Stimulated activated CD4-positive, alpha-beta T cell treated with anti-CD3 and anti-CD28 coated beads, Interleukin-15, amount 100 ng/mL, for 1 hour (primary cell): Measurements from ENCODE around the gene NT5DC1.
A peak's percentile ranks its signal among the peaks of the same experiment; 100 is the strongest.
"Not testable (repeated sequence)": the region's sequence is repeated elsewhere in the genome, so short reads cannot be mapped to it uniquely, and the experiment has no call there.

Source experiments
- DNase-seq, 2 donors: peaks; one replicate each; pipeline ENCODE4 v3.0.0-alpha.2; 2020; ENCODE audit warnings: low read depth in 1 of 2, low spot score in 1 of 2

Gene NT5DC1

DNA sequence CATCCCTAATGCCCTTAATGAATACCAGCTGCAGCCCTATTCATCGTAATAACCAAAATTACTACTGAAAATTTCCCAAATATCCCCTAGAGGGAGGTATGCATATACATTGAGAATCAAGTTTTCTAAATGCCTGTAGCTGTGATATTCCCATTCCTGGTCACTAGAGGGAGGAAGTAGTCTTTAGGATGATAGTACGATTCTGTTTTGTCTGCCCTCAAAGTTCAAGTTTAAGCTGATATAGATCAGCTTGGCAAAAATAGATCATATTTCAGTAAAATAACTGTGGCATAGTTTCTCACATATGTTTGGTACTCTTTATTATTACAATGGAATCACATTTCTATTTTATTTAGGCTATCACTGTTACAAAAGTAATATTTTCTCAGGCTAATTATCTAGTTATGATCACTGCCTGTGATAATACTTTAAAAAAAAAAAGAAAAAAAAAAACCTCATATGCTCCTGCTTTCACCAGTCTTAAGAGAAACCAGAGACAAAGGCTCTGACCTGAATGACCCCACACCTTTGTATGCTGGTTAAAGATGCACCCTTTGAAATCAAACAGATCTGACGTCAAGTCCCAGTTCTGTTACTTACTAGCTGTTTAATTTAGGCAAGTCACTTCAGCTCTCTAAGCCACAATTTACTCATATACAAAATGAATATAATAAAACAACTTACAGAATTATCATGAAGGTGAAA is 168.1 kb downstream of the NT5DC1 start:
- no peak for DNase-seq

DNA sequence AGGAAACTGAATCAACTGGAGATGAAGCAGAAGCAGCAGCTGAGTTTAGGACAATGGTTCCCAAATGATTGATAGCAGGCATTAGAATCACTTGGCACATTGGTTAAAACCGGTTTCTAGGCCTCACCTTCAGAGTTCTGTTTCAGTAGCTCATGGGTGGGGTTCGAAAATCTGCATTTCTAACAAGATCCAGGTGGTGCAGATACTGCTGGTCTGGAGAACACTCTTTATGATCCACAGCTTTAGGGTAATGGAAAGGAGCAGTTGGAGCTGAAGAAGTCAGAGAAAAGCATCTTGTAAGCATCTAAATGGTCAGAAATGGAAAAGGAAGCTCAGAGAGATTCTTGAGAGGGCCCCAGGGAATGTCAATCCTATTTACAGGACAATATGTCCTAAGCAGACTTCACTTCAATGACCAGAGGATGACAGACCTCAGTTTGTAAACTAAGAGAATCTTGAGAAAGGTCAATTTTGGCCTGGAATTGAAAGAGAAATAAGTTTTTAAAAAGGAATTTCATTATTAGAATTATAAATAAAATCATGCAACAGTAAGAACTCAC is 170.6 kb downstream of the NT5DC1 start:
- no peak for DNase-seq

DNA sequence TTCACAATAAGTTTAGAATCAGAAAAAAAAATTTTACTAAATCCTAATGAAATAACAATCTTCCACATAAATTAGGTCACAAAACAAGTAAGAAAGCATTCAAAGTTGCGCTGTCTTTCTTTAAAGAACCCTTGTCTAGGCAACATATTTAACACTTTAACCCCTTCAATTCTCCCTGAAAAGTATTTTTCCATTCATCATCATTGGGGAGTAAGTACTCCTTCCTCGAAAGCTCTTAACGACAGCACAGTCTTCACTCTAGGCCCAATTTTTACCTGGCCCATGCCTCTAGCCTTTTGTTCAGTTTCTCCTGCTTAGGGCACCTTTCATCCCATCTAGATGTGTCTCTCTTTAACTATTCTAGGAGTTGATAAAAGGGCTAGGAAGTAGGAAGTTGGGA is 176.5 kb downstream of the NT5DC1 start:
- DNase-seq, result no peak

DNA sequence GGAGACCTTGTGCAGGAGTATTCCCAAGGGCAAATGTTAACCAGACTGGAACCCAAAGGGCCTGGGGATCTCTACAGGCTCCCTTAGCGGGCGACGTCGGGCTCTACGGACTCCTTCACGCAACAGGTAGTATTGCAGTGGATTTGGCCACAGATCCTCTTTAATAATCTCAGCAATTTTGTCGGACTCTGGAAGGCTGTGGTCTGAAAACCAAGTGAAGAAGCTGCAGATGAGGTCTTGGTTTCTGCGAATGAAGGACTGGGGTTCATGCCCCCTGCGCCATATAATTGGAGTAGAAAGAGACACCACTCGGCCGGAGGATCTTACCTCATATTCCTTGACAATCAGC is 177.8 kb downstream of the NT5DC1 start:
- no peak for DNase-seq

DNA sequence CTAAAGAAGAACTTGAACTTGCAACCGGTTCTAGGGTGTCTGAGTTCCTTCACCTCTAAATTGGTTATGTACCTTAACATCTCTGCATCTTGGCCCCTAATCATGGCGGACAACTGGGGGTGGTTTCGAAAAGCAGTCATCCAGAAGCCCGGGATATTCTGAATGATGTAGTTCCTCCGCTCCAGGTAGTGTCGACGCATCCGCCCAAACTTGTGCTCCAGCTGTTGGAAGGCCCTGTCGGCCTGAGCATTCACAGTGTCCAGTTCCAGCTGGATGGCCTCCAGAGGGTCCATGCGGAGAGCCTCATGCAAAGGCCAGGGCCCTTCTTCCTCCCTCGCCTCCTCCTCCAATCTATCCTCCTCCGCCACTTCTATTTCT is 178.2 kb downstream of the NT5DC1 start:
- no peak for DNase-seq

DNA sequence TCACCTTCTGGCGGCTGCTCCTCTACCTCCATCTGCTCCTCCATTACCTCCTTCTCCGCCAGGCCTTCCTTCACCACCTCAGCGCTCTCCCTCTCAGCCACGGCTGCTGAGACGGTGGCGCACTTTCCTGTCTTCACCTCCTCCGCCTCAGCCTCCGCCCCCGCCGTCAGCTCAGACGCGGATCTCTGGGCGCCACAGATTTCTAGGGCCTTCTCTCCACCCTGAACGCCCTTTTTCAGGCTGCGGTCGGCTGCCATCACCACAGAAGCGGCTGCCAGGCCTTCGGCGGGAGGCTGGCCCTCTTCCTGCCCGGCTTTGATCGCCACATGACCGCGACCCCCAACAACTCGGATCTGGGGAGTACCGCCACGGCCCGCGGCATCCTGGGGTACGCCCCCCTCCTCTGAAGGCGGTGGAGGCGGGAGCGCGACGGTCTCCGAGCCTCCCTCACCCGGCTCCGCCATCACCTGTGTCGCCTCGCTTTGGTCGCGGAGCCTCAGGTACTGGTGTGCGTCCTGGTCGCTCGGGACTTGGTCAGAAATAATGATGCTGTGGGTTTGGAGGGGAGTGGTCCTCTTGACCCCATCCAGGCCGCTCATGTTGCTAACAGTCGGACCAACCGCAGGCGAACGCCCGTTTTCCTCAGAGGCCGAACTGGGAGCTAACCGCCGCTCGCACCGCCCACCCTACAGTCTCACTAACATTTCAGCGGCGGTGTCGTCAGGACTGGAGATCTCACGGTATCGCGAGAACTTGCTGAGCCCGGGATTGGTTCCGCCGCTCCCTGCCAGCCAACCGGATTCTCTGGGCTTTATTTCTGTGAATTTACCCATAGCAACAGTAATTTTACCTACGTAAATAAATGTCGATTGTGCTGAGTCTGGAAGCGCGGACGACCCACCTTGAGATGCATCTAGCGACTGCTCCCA is 178.8 kb downstream of the NT5DC1 start, which contains the start of gene TSPYL1:
Gene TSPYL1, minus strand, starts transcription at position 699 of the 929 bp plus-strand sequence. Its CDS starts 100 bp downstream, at position 599.
- peak; percentile 78 to 85 for DNase-seq

DNA sequence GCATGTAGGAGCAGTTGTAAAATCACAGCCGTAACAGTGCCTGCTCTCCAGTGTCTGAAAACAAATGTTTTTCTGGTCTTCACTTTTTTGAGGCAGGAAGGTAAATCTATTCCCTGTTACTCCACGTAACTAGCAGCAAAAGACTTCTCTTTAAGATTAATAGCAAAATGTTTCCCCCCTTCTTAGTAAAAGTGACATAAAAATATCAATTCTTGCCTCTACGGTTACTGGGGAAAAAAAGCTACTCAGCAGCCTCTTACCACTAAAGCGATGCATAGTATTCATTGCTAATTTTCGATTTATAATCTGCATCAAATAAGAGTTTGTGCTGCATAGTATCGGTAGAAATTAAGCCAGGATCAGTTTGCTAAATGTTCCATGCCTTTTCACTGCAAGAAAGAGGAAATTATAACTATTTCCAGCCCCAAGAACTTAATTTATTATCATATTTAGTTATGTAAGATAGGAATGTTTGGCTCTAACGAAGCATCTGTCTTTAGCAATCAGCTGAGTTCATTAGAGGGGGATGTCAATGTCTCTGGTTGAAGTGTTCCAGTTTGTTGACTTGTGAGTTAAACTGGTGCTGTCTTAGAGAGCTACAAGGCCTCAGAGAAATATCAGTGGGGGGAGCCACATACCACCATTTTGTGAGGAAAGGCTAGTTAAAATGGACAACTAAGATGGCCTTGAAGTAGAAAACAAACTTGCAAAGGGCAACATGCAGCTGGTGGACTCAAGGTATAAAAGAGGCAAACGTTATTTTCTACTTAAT is 179.7 kb downstream of the NT5DC1 start:
- no peak for DNase-seq

DNA sequence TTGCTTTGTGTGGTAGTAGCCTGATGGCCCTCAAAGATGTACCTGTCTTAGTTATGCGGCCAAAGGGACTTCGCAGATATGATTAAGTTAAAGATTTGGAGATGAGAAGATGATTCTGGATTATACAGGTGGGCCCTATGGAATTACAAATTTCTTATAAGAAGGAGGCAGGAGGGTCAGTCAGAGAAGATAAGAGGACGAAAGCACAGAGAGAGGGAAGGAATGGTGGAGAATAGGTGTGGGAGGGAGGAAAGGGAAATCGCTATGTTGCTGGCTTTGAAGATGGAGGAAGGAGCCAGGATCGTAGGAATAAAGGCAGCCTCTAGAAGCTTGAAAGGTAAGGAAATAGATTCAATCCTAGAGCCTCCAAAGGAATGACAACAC is 180.3 kb downstream of the NT5DC1 start:
- DNase-seq, result no peak

DNA sequence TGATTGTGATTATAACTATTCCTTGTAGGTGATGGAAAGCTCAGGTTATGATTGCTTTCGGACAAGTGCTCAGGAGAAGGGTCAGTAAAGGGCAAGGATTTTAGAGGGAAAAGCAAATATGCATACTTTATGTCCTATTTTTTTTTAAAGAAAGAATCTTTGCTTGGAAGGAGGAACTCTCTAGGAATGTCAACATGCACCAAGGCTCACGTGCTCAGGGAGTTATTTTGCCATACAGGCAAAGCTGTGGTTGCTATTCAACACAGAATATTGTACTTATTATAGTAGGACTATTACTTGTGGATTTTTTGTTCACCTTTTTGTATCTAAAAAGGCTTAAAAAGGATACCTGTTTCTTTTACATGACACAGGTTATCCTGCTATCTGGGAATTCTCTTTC is 182.0 kb downstream of the NT5DC1 start:
- no peak for DNase-seq

DNA sequence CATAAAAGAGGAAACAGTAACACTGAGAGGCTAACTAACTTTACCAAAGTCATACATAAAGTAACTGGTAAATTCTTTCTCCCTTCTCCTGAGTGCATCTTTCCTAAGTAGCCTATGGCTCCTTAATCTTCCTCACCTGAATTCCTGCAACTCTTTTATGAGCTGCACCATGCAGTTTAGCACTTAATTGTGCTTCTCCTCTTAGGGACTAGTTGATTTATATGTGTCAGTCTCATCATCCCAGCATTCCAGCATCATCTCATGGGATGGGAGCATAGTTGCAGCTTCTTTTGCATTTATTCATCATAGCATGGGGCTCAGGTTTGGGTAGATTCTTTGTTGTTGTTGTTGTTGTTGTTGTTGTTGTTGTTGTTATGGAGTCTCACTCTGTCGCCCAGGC is 182.5 kb downstream of the NT5DC1 start:
- no peak for DNase-seq

DNA sequence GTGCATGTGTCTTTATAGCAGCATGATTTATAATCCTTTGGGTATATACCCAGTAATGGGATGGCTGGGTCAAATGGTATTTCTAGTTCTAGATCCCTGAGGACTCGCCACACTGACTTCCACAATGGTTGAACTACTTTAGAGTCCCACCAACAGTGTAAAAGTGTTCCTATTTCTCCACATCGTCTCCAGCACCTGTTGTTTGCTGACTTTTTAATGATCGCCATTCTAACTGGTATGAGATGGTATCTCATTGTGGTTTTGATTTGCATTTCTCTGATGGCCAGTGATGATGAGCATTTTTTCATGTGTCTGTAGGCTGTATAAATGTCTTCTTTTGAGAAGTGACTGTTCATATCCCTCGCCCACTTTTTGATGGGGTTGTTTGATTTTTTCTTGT is 184.3 kb downstream of the NT5DC1 start:
- DNase-seq, result not testable (repeated sequence)

DNA sequence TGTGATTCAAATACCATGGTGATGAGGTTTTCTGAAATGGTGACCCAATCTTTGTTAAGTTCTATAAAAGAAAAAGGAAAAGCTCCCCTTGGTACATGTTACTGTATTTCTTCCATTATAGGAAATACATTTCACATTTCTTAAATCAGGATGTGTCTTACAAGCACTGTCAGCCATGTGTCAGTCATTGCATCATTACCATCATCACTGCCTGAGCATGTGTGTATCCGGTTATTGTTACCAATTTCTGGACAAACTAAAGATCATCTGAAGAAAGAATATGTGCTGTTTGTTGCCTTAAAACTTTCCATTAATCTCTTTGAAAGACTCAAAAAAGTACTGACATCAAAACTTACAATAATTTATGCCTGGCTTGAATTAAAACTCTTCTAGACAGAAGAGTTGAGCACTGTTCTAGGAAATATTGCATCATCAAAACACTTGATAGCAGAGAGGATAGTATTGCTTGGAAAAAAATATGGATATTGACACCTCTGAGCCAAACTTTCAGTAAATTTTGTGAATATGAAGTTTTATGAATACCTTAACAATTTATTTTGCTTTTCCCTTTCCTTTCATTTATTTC is 186.2 kb downstream of the NT5DC1 start:
- no peak for DNase-seq

DNA sequence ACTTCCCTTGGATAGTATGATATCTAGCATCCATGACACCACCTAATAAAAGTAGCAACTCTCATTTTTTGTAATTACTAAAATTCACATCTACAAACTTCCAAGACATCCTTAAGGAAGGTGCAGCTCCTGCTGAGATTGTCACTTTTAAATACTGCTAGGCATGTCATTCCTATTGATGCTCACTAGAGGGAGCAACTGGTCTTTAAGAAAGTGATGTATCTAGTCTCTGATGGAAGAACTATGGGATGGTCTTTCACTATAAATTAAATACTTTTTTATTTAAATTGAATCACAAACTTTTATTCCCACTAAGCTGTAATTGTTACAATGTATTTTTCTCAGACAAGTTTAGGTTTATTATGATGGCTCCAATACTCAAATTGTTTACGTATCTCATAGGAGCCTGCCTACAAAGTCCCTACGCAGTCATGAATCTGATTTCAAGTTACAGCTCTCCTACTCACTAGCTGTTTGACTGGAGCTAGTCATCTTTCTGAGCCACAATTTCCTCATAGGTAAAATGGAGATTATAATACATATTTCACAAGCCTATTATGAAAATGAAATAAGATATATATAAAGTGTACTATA is 187.1 kb downstream of the NT5DC1 start:
- DNase-seq, result no peak

DNA sequence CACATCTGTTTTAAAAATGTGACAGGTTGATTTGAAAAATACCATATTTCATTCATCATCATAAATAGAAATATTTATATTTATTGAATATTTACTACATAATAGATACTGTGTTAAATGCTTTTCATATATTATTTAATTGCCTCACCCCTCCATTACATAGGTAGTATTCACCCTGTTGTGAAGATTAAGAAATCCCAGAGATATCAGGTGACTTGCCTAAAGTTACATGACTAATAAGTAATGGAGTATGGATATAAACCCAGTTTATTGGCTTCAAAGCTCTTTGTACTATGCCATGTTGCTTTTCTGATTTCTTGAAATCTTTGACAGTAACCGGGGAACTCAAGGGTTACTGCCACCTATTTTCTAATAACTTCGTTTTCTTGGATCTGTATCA is 189.2 kb downstream of the NT5DC1 start:
- DNase-seq, result no peak

DNA sequence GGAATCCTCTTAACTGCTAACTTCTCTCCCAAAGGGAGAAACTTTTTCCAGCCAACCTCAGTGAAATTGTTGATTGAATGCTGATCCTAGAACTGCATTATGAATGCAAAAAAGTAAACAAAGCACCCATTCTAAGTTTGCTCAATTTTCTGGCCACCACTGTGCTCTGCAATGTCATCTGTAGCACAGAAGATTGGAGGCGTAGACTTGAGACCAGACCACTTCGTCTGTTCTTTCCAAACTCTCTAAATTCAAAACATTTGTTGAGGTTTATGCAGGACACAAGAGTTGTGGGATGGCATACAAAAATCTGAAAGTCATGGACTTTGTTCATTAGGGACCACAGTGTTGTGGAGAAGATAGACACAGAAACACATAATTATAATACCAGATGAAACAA is 190.1 kb downstream of the NT5DC1 start:
- no peak for DNase-seq

DNA sequence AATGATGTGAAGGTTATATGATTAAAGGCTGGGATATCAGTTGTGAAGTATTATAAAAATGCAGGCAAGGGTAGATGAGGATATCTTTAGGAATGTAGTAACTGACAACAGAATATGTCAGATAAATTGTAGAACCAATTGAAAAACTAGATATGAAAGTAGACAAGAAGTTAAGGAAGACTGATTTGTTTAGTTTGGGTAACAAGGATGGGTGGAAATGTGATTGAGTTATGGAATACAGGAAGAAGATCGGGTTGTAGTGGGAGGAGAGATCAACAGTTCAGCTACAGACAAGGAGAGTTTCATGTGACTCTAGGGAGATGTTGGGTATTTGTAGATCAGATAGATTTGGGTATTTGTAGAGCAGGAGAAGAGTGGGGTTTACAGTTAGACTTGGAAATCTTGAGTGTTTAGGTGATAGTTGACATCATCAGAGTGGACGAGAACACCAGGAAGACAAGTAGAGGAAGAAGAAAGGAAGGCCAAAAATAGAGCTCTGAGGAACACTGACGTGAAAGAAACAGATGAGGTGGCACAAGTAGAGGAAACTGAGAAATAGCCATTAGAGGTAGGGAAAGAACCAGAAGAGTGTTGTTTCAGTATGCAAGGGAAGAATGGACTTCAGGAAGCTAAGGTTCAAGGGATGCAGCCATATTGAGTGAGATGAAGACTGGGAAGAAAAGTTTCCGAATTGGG is 191.2 kb downstream of the NT5DC1 start:
- no peak for DNase-seq

DNA sequence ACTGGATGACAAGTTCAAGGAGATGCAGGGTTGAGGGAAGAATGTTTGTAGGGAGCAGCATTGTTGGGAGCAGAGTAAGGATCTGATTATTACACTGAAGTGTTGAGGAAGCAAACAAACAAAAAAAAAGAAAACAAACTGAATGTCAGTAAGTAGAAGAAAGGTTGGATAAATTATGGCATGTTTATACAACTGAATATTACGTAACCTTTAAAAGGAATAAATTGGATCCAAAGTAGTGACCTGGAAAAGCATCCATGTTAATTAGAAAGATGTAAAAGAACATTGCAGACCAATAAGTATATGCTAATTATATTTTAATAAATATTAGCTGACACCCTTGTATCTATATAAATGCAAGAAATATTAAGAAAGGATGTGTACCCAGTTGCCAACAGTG is 191.9 kb downstream of the NT5DC1 start:
- no peak for DNase-seq

DNA sequence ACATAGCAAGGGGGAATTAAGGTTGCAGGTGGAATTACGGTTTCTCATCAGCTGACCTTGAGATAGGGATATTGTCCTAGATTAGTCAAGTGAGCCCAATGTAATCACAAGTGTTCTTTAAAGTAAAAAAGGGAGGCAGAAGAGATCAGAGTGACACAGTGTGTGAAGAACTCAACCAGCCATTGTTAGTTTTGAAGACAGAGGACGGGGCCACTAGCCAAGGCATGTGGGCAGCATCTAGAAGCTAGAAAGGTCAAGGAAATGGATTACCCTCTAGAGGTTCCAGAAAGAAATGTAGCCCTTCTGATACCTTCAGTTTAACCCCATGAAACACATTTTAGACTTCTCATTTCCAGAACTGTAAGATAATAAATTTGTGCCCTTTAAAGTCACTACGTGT is 197.6 kb downstream of the NT5DC1 start:
- no peak for DNase-seq

DNA sequence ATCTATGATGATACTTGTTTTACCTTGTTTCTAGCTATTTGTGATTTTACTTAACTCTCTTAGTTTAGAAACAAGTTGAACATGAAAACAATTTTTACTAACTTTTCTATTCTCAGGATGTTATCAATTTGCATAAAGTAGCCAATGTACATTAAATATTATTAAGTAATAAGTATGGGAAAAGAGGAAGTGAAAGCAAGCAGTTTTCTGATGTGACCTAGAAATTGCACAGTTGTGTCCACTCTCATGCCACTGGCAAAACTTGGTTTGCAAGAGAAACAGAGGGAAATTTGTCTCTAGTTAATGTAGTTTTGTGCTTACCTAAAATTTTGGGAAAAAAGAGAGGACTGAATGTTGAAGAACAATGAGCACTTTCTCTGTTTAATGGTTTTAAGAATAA is 198.3 kb downstream of the NT5DC1 start:
- no peak for DNase-seq
